GM21447 (cell line): Measurements from ENCODE around the gene CIC.
"Not testable (repeated sequence)": the region's sequence is repeated elsewhere in the genome, so short reads cannot be mapped to it uniquely, and the experiment has no call there.

Experiments
- ATAC-seq: cut with Tn5 transposase; IDR thresholded peaks from one replicate; pipeline ENCODE4 v1.9.1; 2021; ENCODE audit not compliant: unreplicated experiment

CIC gene

GRCh38 chr19:42254089-42254849, 14.8 kb upstream of the CIC start:
- ATAC-seq: peak; percentile 30

- peak; percentile 52 for ATAC-seq
These were observed 13.9 kb upstream of the CIC start, which contains the start of gene ERF for GRCh38 chr19:42254850-42255765. Gene ERF (minus strand): TSS chr19:42255128. CDS start chr19:42254999, 129 bp downstream.

- ATAC-seq: no peak
These were observed 13.0 kb upstream of the CIC start for GRCh38 chr19:42255766-42256745.

GRCh38 chr19:42257842-42258241, 11.2 kb upstream of the CIC start:
- not testable (repeated sequence) for ATAC-seq

GRCh38 chr19:42261763-42262162, 7.3 kb upstream of the CIC start:
- no peak for ATAC-seq

GRCh38 chr19:42266105-42266504, 2.9 kb upstream of the CIC start:
- ATAC-seq: not testable (repeated sequence)

GRCh38 chr19:42266928-42267603, 2.0 kb upstream of the CIC start:
- ATAC-seq: not testable (repeated sequence)

- no peak for ATAC-seq
These were observed 1.4 kb upstream of the CIC start for GRCh38 chr19:42267644-42268141.

- ATAC-seq: peak; percentile 48
These were observed 829 bp upstream of the CIC start for GRCh38 chr19:42268142-42268703.

- no peak for ATAC-seq
These were observed 660 bp downstream of the CIC start for GRCh38 chr19:42269478-42270345.

- ATAC-seq: no peak
These were observed 1.4 kb downstream of the CIC start for GRCh38 chr19:42270346-42271044.

GRCh38 chr19:42271045-42271419, 2.0 kb downstream of the CIC start:
- no peak for ATAC-seq

GRCh38 chr19:42271861-42272534, 2.9 kb downstream of the CIC start:
- no peak for ATAC-seq

- no peak for ATAC-seq
These were observed 3.5 kb downstream of the CIC start for GRCh38 chr19:42272535-42272897.

- ATAC-seq: no peak
These were observed 3.9 kb downstream of the CIC start for GRCh38 chr19:42272989-42273406.

GRCh38 chr19:42273407-42274064, 4.5 kb downstream of the CIC start:
- ATAC-seq: no peak

- no peak for ATAC-seq
These were observed 5.1 kb downstream of the CIC start for GRCh38 chr19:42274065-42274682.
